ENCODE measurements around the gene KCNA5. TPM values are rescaled to one million over a fixed set of nuclear protein-coding genes. Genes with fewer than 3 reads are reported as not detected.
A peak's percentile ranks its signal among the peaks of the same experiment; 100 is the strongest.

The KCNA5 gene
- not detected in 2 replicates for total RNA-seq (2014; rRNA removed; shearing (Covaris generic))

DNA sequence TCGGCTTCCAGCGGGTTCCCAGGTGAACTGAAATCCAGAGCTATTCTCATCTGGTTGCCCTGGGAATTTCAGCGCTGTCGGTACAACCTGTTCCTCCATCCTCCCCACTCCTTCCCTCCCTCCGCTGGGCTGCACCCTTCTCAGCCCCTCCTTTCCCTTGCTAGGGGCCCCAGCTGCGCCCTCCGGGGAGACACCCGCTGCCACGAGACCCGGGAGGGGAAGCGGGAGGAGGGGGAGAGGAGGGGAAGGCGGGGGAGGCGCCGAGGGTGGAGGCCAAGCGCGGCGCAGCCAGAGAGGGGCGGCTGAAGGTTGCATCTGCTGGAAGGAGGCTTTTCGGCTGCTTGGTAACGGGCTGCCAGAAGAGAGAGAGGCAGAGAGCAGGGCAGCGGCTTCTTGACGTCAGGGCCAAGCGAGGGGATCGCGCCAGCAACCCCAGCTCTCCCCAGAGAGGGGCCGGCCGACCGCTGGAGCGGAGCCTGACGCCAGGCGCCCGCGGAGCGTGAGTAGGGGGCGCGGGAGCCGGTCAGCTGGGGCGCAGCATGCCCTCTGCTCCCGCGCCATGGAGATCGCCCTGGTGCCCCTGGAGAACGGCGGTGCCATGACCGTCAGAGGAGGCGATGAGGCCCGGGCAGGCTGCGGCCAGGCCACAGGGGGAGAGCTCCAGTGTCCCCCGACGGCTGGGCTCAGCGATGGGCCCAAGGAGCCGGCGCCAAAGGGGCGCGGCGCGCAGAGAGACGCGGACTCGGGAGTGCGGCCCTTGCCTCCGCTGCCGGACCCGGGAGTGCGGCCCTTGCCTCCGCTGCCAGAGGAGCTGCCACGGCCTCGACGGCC is at the start of gene KCNA5:
TSS of gene KCNA5 (plus strand) at position 291 of the 831 bp plus-strand sequence. CDS start at position 560, 269 bp downstream.
- no peak for DNase-seq (ENCODE audit: low read depth)

DNA sequence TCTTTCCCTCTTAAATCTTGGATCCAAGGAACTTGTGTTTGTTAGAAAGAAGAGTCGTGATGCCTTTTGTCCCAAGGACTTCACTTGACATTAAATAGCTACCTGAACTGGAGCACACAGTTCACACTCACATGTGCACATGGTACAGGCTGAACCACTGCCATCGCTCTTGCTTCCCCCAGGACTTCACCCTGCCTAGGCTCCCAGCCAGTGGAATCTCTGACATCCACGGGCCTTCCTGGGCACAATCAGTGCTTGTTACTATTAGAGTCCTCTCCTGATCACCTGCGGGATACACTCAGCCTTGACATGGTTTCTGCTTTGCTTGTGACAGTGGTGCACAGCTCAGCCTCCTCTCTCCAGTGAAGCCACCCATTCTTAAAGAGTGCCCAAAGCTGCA is 49.1 kb upstream of the KCNA5 start:
- no peak for DNase-seq (ENCODE audit: low read depth)

DNA sequence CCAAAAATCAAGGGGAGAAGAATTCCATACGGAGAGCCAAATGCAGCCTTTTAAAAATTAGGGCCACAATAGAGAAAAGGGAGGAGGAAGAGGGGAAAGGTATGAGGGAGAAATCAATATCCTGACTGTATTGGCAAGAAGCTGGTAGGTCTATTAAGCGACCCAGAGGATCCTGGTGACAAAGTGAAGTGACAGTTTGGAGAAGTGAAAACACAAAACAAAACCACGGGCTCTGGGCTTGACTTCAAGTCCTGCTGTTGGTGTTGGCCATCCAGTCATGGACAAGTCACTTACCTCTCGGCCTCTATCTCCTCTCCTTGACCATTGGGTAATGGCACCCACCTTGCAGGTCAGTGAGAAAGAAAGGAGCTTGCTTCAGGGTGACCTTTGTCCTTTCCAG is 47.0 kb upstream of the KCNA5 start:
- DNase-seq (ENCODE audit: low read depth): no peak

DNA sequence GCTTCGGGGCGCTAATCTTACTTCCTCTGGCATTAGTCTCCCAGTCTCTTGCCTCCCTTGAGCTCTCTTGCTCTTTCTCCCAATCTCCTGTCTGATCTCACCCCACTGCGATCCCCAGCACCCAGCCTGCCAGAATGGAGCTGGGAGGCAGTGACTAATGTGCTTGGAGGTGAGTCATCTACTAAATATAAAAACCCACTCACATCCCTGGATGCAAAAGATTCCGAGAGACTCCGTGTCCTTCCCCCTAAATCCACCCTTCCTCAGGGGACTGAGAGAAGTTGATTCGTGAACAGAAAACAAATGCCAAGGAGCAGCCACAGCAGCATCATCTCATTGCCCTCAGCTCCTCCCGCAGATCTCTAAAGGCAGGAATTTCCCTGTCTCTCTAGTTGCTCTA is 45.7 kb upstream of the KCNA5 start:
- DNase-seq (ENCODE audit: low read depth): peak; percentile 95

DNA sequence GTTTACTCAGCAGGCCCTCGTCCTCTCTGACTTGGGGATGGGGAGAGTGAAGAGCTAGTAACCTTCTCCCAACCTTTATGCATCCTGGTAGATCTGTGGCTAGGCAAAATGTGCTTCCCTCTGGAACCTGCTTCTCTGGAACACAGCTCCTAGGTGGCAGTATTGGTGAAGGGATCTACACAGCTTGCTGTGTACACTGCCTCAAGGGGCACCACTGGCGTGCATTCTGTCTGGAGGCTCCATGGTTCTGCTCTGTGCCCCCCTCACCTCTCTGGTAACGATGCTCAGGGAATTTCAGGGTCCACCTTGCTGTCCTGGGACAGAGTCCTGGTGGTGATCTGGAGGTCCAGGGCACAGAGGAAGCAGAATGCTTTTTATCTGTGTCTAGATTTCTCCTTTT is 43.5 kb upstream of the KCNA5 start:
- no peak for DNase-seq (ENCODE audit: low read depth)

DNA sequence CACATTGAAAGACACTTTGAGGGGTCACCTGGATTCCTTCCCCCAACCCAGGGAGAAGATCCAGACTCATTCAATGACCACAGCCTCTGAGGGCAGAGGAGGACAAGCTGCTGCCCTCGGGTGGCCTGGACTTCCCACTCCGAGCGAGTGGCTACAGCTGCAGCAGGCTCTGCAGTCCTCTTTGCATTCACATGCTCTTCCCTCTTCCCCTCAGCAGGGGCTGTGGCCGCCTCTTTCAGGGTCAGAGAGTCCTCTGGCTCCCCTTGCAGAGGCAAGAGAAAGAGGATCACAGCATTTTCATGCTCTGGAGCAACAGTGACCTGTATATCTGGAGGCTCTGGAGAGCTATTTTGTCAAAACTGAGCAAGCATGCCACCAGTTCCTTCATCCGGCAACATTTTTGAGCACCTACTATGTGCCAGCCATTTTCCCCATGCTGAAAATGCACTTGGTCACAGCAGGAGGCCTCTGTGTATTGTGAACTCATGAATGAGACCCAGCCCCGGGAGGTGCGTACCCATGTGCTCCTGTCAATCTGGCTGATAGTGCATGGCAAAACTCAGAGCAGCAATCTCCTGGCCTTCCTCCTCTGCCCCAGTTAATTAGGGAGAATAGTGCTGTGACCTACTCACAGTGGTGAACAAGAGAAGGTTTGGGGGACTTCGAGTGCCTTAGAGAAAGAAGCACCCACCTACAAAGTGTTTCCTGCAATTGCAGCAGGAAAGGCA is 42.9 kb upstream of the KCNA5 start:
- DNase-seq (ENCODE audit: low read depth): no peak

DNA sequence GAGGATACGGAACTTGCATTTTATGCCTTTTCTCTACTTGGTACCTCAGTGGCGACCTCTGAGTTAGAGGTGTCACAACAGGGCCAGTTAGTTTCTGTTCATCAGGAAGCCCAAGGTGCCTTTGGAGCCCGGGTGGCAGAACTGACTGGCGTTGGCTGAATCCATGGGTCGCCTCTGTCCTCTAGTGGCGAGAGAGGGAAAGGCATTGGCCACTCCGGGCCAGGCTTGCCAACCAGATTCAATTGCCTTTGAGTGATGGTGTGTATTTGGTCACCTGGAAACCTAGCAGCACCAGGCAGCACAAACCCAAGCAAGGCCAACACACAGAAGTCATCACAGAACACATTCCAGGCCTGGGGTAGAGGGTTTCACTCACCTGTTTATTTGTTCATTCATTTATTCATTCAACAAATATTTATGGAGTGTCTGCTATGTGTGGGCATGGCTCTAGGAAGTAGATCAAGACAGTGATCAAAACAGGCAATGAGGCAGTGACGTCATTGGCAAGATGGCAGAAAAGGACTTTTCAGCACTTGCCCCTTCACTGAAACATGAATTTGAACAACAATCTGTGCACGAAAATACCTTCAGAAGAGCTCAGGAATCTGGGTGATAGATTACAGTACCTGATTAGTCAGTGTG is 40.5 kb upstream of the KCNA5 start:
- DNase-seq (ENCODE audit: low read depth): peak; percentile 50

DNA sequence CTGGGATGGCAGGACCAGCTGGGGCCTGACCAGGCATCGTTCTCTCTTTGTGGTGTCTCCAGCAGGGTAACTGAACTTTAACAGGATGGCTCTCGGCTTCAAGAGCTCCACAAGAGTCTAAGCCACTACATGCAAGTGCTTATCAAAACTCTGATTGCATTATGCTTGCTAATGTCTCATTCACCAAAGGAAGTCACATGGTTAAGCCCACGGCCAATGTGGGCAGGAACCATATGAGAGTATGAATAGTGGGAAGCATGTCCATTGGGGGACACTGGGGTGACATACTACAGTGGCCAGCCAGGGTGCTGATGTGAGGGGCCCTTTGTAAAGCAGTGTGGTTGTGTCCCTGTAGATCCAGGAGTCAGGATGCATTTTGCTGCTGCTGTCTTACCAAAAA is 35.0 kb upstream of the KCNA5 start:
- DNase-seq (ENCODE audit: low read depth): no peak

DNA sequence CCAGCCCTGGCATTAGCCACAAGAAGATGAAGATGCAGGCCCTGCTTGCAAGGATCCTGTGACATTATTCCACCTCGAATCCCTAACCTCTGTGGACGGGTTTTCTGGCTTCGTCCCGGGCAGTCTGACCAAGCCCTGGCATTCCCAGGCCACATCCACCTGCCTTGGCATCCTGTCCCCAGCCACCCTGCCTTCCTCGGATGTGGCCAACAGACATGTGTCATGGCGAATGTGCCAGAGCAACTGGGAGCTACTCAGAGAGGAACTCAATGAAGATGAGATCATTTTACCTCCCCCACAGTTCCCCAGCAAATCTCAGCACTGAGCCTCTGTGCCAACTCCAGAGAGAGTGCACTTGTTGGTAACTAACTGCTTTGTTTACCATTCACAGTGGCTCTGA is 33.5 kb upstream of the KCNA5 start:
- no peak for DNase-seq (ENCODE audit: low read depth)

DNA sequence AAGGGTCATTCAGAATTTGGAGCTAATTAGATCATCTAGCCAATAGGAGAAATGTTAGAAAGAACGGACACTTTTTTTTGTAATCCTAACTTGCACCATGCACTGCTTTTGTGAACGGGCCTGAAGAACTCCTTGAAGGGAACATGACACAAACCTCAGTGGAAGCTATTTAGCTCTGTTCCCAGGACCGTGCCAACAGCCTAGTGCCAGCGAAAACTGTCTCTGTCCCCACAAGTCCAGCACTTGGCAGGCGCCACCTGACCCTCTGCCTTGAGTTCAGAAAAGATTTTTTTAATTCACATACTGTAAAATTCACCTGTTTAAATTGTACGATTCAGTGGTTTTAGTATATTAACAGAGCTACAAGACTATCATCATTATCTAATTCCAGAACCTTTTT is 31.3 kb upstream of the KCNA5 start:
- DNase-seq (ENCODE audit: low read depth): no peak

DNA sequence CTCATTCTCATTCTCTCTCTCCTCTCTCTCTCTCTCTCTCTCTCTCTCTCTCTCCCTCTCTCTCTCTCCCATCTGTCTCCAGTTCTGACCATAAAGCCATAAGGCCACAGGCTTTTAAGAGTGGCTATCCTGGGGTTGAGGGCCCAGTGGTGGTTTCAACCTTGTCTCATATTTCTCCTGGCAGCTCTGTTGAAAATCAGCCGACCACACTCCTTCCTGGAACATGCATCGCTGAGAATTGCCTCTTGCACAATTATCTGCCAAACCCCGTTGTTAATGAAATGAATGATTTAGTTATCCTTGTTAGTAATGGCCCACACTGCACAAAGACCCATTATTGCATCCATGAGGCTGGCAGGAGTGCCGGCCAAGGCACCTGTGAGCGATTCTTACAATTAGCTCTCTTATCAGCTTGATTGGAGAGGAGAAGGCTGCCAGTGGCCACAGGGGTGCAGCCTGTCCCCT is 30.4 kb upstream of the KCNA5 start:
- DNase-seq (ENCODE audit: low read depth): peak; percentile 26

DNA sequence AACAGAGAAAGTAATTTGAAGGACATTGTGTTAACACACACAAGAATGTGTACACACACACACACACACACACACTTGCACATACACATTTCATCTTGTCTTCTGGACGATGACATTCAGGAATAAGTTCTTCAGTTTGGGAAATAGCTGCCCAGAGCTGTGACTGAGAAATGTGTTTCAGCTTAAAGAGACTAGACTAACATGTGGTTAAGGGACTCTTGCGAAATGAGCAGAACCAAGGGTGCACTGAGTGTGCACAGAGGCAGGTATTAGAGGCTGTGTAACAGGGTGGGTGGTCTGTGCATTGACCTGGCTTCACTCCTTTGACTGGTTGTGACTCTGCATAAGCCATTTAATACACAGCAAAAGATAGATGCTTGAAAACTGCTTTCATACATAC is 29.4 kb upstream of the KCNA5 start:
- DNase-seq (ENCODE audit: low read depth): peak; percentile 3

DNA sequence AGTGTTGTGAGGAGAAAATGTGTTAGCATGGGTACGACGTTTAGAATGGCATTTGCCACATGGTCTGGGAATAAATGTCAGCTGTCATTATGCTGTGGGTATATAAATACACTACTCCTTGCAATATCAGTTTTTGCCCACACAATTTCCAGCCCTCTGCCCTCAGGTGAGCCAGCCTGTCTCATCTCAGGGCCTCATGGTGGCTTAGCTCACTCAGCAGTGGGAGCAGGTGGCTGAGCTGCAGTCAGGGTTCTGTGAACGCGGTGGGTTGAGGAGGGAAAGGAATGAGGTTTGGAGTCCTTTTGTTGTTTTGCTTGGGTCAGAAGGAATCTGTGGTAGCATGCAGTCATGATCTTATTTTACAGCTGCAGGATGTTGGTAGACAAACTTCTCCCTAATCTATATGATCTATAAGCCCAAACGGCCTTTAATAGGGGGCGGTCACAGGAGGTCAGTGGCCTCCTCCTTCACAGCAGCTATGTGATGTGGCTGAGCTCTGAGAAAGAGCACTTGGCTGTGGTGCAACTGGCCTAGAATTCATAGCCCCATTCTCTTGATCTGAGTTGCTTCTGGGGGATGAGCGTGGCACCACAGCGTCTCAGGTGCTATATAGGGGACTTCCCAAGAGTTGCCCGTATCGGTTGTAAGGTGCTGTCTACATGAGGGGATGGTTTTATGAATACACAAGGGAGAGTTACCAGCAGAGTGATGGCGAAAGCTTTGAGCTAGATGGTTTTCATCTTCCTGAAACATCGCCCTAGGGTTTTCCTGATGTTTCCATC is 27.8 kb upstream of the KCNA5 start:
- DNase-seq (ENCODE audit: low read depth): peak; percentile 3

DNA sequence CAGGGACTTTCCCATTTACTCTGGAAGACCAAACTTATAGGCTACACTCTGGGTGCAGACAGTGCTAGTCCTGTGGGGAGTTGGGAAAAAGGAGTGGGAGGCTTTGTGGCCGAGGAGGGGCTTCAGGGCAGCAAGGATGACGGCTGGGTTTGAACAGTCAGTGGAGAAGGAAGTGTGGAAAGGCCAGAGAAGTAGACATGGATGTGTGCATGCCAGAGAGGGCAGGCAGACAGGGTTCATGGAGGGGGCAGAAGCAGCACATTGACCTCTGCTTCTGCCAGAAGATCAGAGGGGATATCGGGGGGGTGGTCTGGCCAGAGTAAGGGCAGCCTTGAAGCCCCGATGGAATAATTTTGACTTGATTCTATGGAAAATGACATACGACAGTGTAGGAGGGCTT is 27.2 kb upstream of the KCNA5 start:
- DNase-seq (ENCODE audit: low read depth): no peak

DNA sequence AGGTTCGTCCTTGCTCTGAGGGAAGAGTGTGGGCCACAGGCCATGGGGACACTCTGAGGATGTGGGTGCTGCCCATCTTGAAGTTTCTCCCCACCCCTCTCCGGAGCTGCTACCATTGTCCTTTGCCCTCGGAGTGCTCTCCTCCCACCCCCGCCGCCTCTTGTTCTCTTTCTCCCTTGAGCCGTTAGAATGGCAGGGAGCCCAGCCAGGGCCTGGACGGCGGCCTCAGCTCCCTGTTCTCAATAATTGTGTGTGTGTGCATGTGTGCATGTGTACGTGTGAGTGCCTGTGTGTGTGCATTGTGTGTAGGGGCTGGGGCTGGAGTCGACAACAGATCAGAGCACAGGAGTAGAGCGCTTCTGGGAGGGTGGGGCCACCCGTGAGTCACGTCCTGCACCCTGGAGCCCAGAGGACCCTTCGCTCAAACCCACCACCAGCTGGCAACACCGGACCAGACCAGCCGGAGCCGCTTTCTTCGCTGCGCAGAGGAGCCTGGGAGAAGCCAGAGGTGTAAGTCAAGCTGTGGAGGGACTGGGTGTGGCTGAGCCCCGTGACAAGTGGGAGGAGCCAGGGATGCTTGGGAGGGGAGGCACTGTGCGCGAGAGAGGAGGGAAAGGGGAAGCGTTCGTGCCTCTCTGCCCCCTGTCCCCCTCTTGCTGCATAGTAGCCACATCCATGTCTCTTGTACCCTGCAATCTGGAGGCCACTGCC is 25.9 kb upstream of the KCNA5 start:
- DNase-seq (ENCODE audit: low read depth): no peak

DNA sequence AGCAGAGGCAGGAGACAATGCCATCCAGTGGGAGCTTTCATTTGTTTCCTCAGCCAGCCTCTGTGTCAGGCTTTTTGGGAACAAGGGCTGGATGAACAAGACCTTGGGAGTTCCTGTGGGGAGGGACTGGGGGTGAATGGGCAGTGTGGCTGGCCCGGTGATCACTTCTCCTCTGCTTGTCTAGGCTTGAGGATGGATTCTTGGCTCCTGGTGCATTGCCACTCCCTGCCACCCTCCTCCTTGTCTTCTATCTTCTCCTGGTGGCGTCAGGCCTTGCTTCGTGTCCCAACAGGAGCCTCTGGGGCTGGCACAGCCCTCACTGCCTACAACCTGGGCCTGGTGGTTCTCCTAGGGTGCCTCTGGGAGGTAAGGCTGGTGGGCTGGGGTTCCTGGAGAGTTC is 25.0 kb upstream of the KCNA5 start:
- DNase-seq (ENCODE audit: low read depth): no peak

DNA sequence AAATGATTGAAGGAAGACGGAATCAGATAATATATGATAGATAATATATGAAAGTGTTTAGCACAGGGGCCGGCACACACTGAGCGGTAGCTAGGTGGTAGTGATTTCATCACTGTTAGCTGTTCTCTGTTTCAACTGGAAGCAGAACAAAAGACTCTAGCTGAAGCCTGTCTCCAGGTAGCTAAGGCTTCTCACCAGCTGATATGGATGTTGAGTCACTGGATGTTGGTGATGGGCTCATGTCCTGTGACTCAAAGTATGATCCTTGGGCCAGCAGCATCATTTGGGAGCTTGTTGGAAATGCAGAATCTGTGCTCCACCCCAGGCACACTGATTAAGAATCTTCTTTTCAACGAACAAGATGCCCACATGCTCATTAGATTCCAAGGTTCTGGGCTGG is 21.7 kb upstream of the KCNA5 start:
- DNase-seq (ENCODE audit: low read depth): no peak

DNA sequence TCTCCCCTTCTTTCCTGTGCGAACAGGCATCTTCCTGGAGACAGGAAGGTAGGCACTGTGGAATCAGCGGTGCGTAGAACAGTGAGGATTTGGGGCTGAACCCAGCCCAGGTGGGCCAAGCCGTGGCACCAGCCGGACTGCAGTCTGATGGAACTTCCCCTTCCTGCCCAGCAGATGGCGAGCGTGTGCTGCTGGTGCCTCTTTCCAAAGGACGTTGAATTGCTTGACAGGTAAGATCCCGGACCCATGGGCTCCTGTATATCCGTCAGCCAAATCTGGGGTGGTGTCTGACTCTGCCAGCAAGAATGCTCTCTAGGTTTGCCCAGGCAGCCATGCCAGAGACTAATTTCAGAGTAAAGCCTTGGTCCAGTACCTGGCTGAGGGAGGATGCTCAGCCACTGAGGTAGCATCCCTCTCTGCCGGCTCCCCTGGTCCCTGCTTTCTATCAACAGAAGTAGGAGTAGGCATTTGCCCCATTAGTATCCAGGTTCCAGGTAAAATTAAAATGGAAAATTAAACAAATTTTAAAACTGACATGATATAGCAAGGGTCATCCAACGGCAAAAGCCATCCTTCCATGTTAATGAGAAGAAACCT is 21.1 kb upstream of the KCNA5 start:
- peak; percentile 27 for DNase-seq (ENCODE audit: low read depth)

DNA sequence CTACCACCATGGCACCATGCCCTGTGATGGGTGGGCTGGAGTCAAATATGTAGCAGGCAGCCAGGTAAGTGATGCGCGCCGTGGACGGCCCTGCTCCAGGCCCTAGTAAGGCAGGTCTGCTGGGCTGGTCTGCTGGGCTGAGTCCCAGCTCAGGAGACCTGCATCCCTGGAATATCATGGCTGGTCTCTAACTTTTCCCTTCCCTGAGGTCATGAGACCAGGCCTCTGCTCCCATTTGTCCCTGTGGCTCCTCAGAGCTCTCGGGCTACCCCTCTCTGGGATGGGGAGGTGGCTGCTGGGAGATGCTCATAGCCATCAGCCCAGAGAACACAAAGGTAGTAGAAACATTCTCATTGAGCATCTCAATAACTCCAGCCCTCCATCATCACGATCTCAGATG is 19.8 kb upstream of the KCNA5 start:
- DNase-seq (ENCODE audit: low read depth): no peak

DNA sequence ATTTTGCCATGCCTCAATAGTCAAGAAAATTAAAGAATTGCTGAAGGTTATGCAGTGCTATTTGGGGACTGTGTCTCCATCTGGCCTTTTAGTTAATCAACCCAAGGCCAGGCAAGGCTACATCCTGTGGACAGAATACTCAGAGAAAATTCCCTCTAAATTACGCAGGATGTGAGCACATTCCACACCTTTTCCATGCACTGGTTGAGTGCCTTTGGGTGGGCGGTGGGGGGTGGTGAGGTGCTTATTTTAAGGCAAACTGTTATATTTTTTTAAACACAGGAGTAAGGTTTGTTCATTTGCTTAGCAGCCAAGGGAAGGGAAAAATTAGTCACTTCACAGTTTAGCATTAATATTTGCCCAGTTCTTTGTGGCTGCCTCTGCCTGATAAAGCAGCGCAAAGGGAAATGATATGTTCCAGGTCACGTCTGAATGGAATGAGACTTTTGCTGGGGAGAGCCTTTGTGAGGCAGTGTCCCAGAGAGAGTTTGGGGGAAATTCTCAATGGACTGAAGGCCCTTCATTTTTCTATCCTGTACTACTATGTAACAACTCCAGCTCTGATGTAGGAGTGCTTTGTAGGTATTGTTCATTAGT is 17.2 kb upstream of the KCNA5 start:
- DNase-seq (ENCODE audit: low read depth): no peak
